OCI-LY1 (cell line): ENCODE results near the gene MARF1.
"Not testable (repeated sequence)": the region's sequence is repeated elsewhere in the genome, so short reads cannot be mapped to it uniquely, and the experiment has no call there.

Experiments used
- H2AFZ ChIP-seq: fragments of 200-600 bp; sonication (generic), shearing (Covaris generic); 2 replicates; pipeline ENCODE4 v1.6.0; 2014; ENCODE audit warnings: antibody characterized with exemption, mild to moderate bottlenecking, low read length
- H3F3A ChIP-seq: fragments of 200-600 bp; sonication (generic), shearing (Covaris generic); 2 replicates; pipeline ENCODE4 v1.6.0; 2014; ENCODE audit warnings: mild to moderate bottlenecking, antibody characterized with exemption, low read length, moderate library complexity; ENCODE audit not compliant: insufficient read depth
- H3K27ac ChIP-seq: fragments of 200-600 bp; sonication (generic); 2 replicates; pipeline ENCODE4 v1.5.1; 2014; ENCODE audit warnings: low read length, mixed run types, mild to moderate bottlenecking, low read depth; ENCODE audit not compliant: poor library complexity, severe bottlenecking
- H3K27me3 ChIP-seq: fragments of 200-600 bp; sonication (generic); 2 replicates; pipeline ENCODE4 v1.6.0; 2014; ENCODE audit warnings: antibody characterized with exemption, mild to moderate bottlenecking, low read length, moderate library complexity; ENCODE audit not compliant: insufficient read depth
- H3K36me3 ChIP-seq: fragments of 200-600 bp; sonication (generic); 2 replicates; pipeline ENCODE4 v1.6.1; 2014; ENCODE audit warnings: mild to moderate bottlenecking, antibody characterized with exemption, low read length, moderate library complexity, mixed read lengths; ENCODE audit not compliant: insufficient read depth
- H3K4me1 ChIP-seq: fragments of 200-600 bp; sonication (generic); 2 replicates; pipeline ENCODE4 v1.5.1; 2014; ENCODE audit warnings: mild to moderate bottlenecking, low read length, moderate library complexity; ENCODE audit not compliant: insufficient read depth, severe bottlenecking
- H3K4me2 ChIP-seq: fragments of 200-600 bp; sonication (generic), shearing (Covaris generic); 2 replicates; pipeline ENCODE4 v1.6.1; 2014; ENCODE audit warnings: low read length
- H3K4me3 ChIP-seq: fragments of 200-600 bp; sonication (generic); 2 replicates; pipeline ENCODE4 v1.5.1; 2014; ENCODE audit warnings: low read length, low read depth, mild to moderate bottlenecking, mixed read lengths; ENCODE audit not compliant: poor library complexity, severe bottlenecking
- H3K79me2 ChIP-seq: fragments of 200-600 bp; shearing (Covaris generic); 2 replicates; pipeline ENCODE4 v1.6.1; 2016; ENCODE audit warnings: mixed run types, low read length, mixed read lengths; ENCODE audit not compliant: insufficient read depth
- H3K9ac ChIP-seq: fragments of 200-600 bp; sonication (generic), shearing (Covaris generic); 2 replicates; pipeline ENCODE4 v1.6.1; 2014; ENCODE audit warnings: mild to moderate bottlenecking, low read length, mixed read lengths
- H3K9me2 ChIP-seq: fragments of 200-600 bp; sonication (generic), shearing (Covaris generic); 2 replicates; pipeline ENCODE4 v1.6.1; 2014; ENCODE audit warnings: low read depth, mild to moderate bottlenecking, low read length, mixed read lengths
- H3K9me3 ChIP-seq: fragments of 200-600 bp; shearing (Covaris generic); 2 replicates; pipeline ENCODE4 v1.6.1; 2014; ENCODE audit warnings: low read length, mixed read lengths
- H4K20me1 ChIP-seq: fragments of 200-600 bp; sonication (generic), shearing (Covaris generic); 2 replicates; pipeline ENCODE4 v1.6.0; 2016; ENCODE audit warnings: mild to moderate bottlenecking, low read length; ENCODE audit not compliant: insufficient read depth
- EZH2 ChIP-seq: fragments of 200-600 bp; sonication (generic), shearing (Covaris generic); IDR thresholded peaks from 2 replicates; pipeline ENCODE4 v1.8.0; 2017; ENCODE audit warnings: borderline replicate concordance, mixed run types, mild to moderate bottlenecking, antibody characterized with exemption, low read length, moderate library complexity, mixed read lengths
- TF ChIP-seq, protein P1 (sequence below): fragments of 200-600 bp; sonication (generic), shearing (Covaris generic); IDR thresholded peaks from 2 replicates; pipeline ENCODE4 v1.5.1; 2017; ENCODE audit warnings: mild to moderate bottlenecking, antibody characterized with exemption, low read length, moderate library complexity, mixed read lengths

MARF1 gene

GRCh38 chr16:15658556-15658955 is 15.6 kb upstream of the MARF1 start:
- H3K4me3 ChIP-seq = peak overlapping the region; percentile 27
- H3K9ac ChIP-seq = no peak overlapping the region
- peak overlapping the region; percentile 46 for H3K4me2 ChIP-seq
- no peaks in the 10 kb centered on the region for H4K20me1 ChIP-seq
- H3K9me3 ChIP-seq = no peaks in the 10 kb centered on the region
- no peaks in the 10 kb centered on the region for H3K9me2 ChIP-seq
- no peaks in the 10 kb centered on the region for H3K27me3 ChIP-seq
- peaks cover 27% of the 10 kb centered on the region for H3K4me1 ChIP-seq
- H3K36me3 ChIP-seq = peaks cover 46% of the 10 kb centered on the region
- H3F3A ChIP-seq = no peaks in the 10 kb centered on the region
- TF ChIP-seq, protein P1, sequence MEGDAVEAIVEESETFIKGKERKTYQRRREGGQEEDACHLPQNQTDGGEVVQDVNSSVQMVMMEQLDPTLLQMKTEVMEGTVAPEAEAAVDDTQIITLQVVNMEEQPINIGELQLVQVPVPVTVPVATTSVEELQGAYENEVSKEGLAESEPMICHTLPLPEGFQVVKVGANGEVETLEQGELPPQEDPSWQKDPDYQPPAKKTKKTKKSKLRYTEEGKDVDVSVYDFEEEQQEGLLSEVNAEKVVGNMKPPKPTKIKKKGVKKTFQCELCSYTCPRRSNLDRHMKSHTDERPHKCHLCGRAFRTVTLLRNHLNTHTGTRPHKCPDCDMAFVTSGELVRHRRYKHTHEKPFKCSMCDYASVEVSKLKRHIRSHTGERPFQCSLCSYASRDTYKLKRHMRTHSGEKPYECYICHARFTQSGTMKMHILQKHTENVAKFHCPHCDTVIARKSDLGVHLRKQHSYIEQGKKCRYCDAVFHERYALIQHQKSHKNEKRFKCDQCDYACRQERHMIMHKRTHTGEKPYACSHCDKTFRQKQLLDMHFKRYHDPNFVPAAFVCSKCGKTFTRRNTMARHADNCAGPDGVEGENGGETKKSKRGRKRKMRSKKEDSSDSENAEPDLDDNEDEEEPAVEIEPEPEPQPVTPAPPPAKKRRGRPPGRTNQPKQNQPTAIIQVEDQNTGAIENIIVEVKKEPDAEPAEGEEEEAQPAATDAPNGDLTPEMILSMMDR = no peak
- TF ChIP-seq EZH2 = no peak
- peaks cover 63% of the 10 kb centered on the region for H3K79me2 ChIP-seq
- H2AFZ ChIP-seq = no peak overlapping the region
- H3K27ac ChIP-seq = peak overlapping the region; percentile 77

- no peak overlapping the region for H2AFZ ChIP-seq
- peaks cover 46% of the 10 kb centered on the region for H3K36me3 ChIP-seq
- no peaks in the 10 kb centered on the region for H3F3A ChIP-seq
- H3K9ac ChIP-seq = no peak overlapping the region; the same call in 1 of the 2 replicates
- H3K4me3 ChIP-seq = no peak overlapping the region
- H3K4me2 ChIP-seq = peak overlapping the region; percentile 22; the same call in 1 of the 2 replicates
- TF ChIP-seq, protein P1 = no peak
- no peak for TF ChIP-seq EZH2
- H3K4me1 ChIP-seq = peaks cover 31% of the 10 kb centered on the region
- no peaks in the 10 kb centered on the region for H3K9me2 ChIP-seq
- no peaks in the 10 kb centered on the region for H3K27me3 ChIP-seq
- H3K9me3 ChIP-seq = no peaks in the 10 kb centered on the region
- H3K27ac ChIP-seq = peak overlapping the region; percentile 77
- no peaks in the 10 kb centered on the region for H4K20me1 ChIP-seq
- H3K79me2 ChIP-seq = peaks cover 67% of the 10 kb centered on the region
These were observed 15.2 kb upstream of the MARF1 start for GRCh38 chr16:15658149-15658548.

DNA sequence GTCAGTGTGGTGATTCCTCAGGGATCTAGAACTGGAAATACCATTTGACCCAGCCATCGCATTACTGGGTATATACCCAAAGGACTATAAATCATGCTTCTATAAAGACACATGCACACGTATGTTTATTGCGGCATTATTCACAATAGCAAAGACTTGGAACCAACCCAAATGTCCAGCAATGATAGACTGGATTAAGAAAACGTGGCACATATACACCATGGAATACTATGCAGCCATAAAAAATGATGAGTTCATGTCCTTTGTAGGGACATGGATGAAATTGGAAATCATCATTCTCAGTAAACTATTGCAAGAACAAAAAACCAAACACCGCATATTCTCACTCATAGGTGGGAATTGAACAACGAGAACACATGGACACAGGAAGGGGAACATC is 12.6 kb upstream of the MARF1 start:
- H3K9ac ChIP-seq, H2AFZ ChIP-seq, H4K20me1 ChIP-seq, H3K9me2 ChIP-seq, H3K4me2 ChIP-seq, H3K4me3 ChIP-seq, H3F3A ChIP-seq, H3K27me3 ChIP-seq, H3K9me3 ChIP-seq, H3K27ac ChIP-seq: not testable (repeated sequence)
- Histone ChIP-seq H3K36me3 (peaks cover 40% of the 10 kb centered on the region), H3K79me2 (peaks cover 80% of the 10 kb centered on the region), H3K4me1 (peaks cover 51% of the 10 kb centered on the region)

DNA sequence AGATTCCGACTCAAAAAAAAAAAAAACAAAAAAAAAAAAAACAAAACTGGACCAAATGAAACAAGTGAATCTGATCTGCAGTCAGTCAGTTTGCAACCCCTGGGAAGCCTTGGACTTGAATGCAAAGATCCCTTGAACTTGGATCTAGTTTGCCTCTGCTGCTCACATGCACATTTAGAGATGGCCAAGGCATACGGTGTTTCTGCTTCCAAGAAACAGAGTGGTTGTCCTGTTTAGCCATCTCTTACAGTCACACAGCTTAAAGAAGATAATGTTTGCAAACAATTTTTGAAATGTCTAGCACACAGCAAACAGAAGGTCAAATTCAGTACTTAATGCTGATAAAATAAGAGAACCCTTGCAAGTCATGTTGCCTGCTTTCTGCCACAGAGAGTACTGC is 11.6 kb upstream of the MARF1 start:
- Histone ChIP-seq H3K9me2 (no peaks in the 10 kb centered on the region), H3K9me3 (no peaks in the 10 kb centered on the region), H2AFZ (no peak overlapping the region), H3F3A (no peaks in the 10 kb centered on the region), H3K36me3 (peaks cover 32% of the 10 kb centered on the region), H3K79me2 (peaks cover 74% of the 10 kb centered on the region), H3K4me3 (no peak overlapping the region), H3K9ac (no peak overlapping the region), H3K27me3 (no peaks in the 10 kb centered on the region), H3K27ac (no peak overlapping the region), H4K20me1 (no peaks in the 10 kb centered on the region), H3K4me1 (peaks cover 54% of the 10 kb centered on the region), H3K4me2 (no peak overlapping the region)
- TF ChIP-seq, protein P1 = no peak
- TF ChIP-seq EZH2 = no peak
